CD14-positive monocyte (primary cell): ENCODE results near the gene RBMS1. TPM values are rescaled to one million over a fixed set of nuclear protein-coding genes. Genes with fewer than 3 reads are reported as not detected.

Source experiments
- DNase-seq, 3 donors: peaks; one replicate each; pipeline ENCODE4 v3.0.0-alpha.2; 2011 to 2022
- H2AFZ ChIP-seq: 2 replicates; pipeline ENCODE4 v1.6.0; 2012; ENCODE audit warnings: mild to moderate bottlenecking, low read depth, low read length, inconsistent platforms; ENCODE audit not compliant: insufficient read depth, poor library complexity, severe bottlenecking
- H3K27ac ChIP-seq, 2 donors: 1 replicate in 1 of 2; 2 replicates in 1 of 2; pipeline ENCODE4 v1.5.1; 2012 to 2013; ENCODE audit warnings: low read length in 2 of 2, control low read depth in 1 of 2, inconsistent platforms in 1 of 2, low read depth in 1 of 2, mild to moderate bottlenecking in 1 of 2
- H3K27me3 ChIP-seq, 2 donors: one replicate each; pipeline versions ENCODE4 v1.6.0 to v1.6.1; 2011 to 2013; ENCODE audit warnings: low read length in 2 of 2; ENCODE audit not compliant: control insufficient read depth in 2 of 2, insufficient read depth in 2 of 2
- H3K36me3 ChIP-seq, 2 donors: replicated peaks in 1 of 2; 1 replicate in 1 of 2; 2 replicates in 1 of 2; pipeline versions ENCODE4 v1.5.1 to v1.6.1; 2012 to 2013; ENCODE audit warnings: low read length in 2 of 2, control low read depth in 1 of 2, inconsistent platforms in 1 of 2, mild to moderate bottlenecking in 1 of 2; ENCODE audit not compliant: insufficient read depth in 2 of 2, control insufficient read depth in 1 of 2
- H3K4me1 ChIP-seq, 2 donors: 1 replicate in 1 of 2; 2 replicates in 1 of 2; pipeline versions ENCODE4 v1.5.1 to v1.6.1; 2012 to 2013; ENCODE audit warnings: low read length in 2 of 2, control low read depth in 1 of 2, inconsistent platforms in 1 of 2, mild to moderate bottlenecking in 1 of 2, moderate library complexity in 1 of 2; ENCODE audit not compliant: insufficient read depth in 2 of 2, control insufficient read depth in 1 of 2
- H3K4me2 ChIP-seq: replicated peaks from 2 replicates; pipeline ENCODE3; 2012; ENCODE audit warnings: low read length, moderate library complexity, mild to moderate bottlenecking; ENCODE audit not compliant: poor library complexity, severe bottlenecking; ENCODE audit errors: extremely low read depth
- H3K4me3 ChIP-seq, 3 experiments: fragments of 200-600 bp in 1 of 3; sonication (generic) in 1 of 3; replicated peaks in 1 of 3; 1 replicate in 2 of 3; 2 replicates in 1 of 3; pipeline ENCODE4 v1.5.1; 2011 to 2013; ENCODE audit warnings: low read length in 3 of 3, mild to moderate bottlenecking in 3 of 3, control low read depth in 2 of 3, low read depth in 2 of 3, inconsistent platforms in 1 of 3, moderate library complexity in 1 of 3
- H3K79me2 ChIP-seq: 2 replicates; pipeline ENCODE4 v1.6.0; 2012; ENCODE audit warnings: mild to moderate bottlenecking, control low read depth, inconsistent platforms, low read length, moderate library complexity; ENCODE audit not compliant: insufficient read depth
- H3K9ac ChIP-seq: 2 replicates; pipeline ENCODE4 v1.6.0; 2017; ENCODE audit warnings: low read length, mild to moderate bottlenecking; ENCODE audit not compliant: insufficient read depth, poor library complexity, severe bottlenecking
- H3K9me3 ChIP-seq, 2 donors: replicated peaks in 1 of 2; 1 replicate in 1 of 2; 2 replicates in 1 of 2; pipeline versions ENCODE4 v1.5.1 to v1.6.1; 2012 to 2013; ENCODE audit warnings: low read length in 2 of 2, control low read depth in 1 of 2; ENCODE audit not compliant: control insufficient read depth in 1 of 2, insufficient read depth in 1 of 2
- H4K20me1 ChIP-seq: 2 replicates; pipeline ENCODE4 v1.6.0; 2012; ENCODE audit warnings: mild to moderate bottlenecking, low read length, control low read depth, moderate library complexity; ENCODE audit not compliant: insufficient read depth
- H3K27ac Mint-ChIP-seq, 7 donors: one replicate each; pipeline ENCODE4 v1.8.0; 2020; ENCODE audit warnings: mild to moderate bottlenecking in 7 of 7, mixed read lengths in 7 of 7, moderate library complexity in 6 of 7, inconsistent platforms in 2 of 7
- H3K27me3 Mint-ChIP-seq, 3 donors: one replicate each; pipeline ENCODE4 v1.8.0; 2021 to 2022; ENCODE audit warnings: low read depth in 3 of 3, mild to moderate bottlenecking in 3 of 3, mixed read lengths in 3 of 3, moderate library complexity in 3 of 3, inconsistent platforms in 1 of 3
- H3K36me3 Mint-ChIP-seq, 2 donors: one replicate each; pipeline ENCODE4 v1.8.0; 2020; ENCODE audit warnings: mixed read lengths in 2 of 2, inconsistent platforms in 1 of 2, mild to moderate bottlenecking in 1 of 2
- H3K4me1 Mint-ChIP-seq: one replicate; pipeline ENCODE4 v1.8.0; 2020; ENCODE audit warnings: mild to moderate bottlenecking, mixed read lengths
- H3K4me3 Mint-ChIP-seq, 2 donors: one replicate each; pipeline ENCODE4 v1.8.0; 2020; ENCODE audit warnings: mild to moderate bottlenecking in 2 of 2, mixed read lengths in 2 of 2, moderate library complexity in 1 of 2
- H3K9me3 Mint-ChIP-seq, 7 donors: one replicate each; pipeline ENCODE4 v1.8.0; 2020 to 2022; ENCODE audit warnings: mixed read lengths in 7 of 7, mild to moderate bottlenecking in 6 of 7, moderate library complexity in 6 of 7, inconsistent platforms in 2 of 7
- WGBS: methylation state at CpG from one replicate; pipeline ENCODE4 v1.1.5; 2013; ENCODE audit warnings: missing lambda C conversion rate; ENCODE audit not compliant: insufficient coverage; 5-methylcytosine and 5-hydroxymethylcytosine counted together
- intact Hi-C, 2 donors: fragments of 100-400 bp; cut with micrococcal nuclease; formaldehyde crosslinking; loops; one replicate each; pipeline versions ENCODE4 v1.15.0 to v1.15.1; 2023
- polyA plus RNA-seq, 3 donors: library from polyadenylated mRNA; depleted of rRNA in 1 of 3; unstranded in 2 of 3; stranded (reverse) in 1 of 3; fragments of 300-500 nt in 2 of 3; fragments of >200 nt in 1 of 3; fragmentation: Illumina TruSeq in 2 of 3; gene quantifications; 1 replicate in 2 of 3; 2 replicates in 1 of 3; pipeline ENCODE4 v1.2.3, GENCODE V29; 2012 to 2021
- TF ChIP-seq, protein P1 (sequence below): fragments of 200-600 bp; IDR thresholded peaks from one replicate; pipeline ENCODE4 v1.8.0; 2022; ENCODE audit warnings: antibody characterized with exemption, mild to moderate bottlenecking

The RBMS1 gene
- polyA plus RNA-seq, 3 donors, result 88.2 to 91.2 (median 89.4) TPM

DNA sequence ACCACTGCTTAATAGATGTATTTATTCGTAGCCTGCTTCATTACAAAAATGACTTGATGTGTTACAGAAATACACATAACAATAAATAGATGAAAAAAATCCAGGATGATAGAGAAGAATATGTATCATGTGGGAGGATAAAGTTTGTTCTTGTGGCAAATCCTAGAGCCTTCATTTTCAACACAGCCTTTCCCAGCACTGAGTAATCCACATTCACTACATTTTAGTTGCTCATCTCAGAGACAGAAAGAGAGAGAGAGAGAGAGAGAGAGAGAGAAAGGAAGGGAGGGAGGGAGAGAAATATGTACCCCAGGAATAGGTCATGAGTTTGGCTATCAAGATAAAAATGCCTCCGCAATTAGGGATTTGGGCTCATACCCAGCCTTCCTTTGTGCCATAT lies 144.3 kb downstream of the RBMS1 start:
- H3K9ac ChIP-seq, result no peak overlapping the region
- Mint-ChIP-seq H3K9me3 (no peaks in the 10 kb centered on the region), H3K4me3 (no peak overlapping the region), H3K27ac (no peak overlapping the region), H3K27me3 (no peaks in the 10 kb centered on the region), H3K36me3 (peaks cover 13 to 16% of the 10 kb centered on the region in 2 donors), H3K4me1 (peaks cover 61% of the 10 kb centered on the region)
- H3K4me3 ChIP-seq, result no peak overlapping the region
- peaks cover 85% of the 10 kb centered on the region for H3K79me2 ChIP-seq
- H3K4me2 ChIP-seq, result no peak overlapping the region
- no peak overlapping the region for H3K27ac ChIP-seq
- no CpG with 5 or more reads among the region's 2 CpGs for WGBS
- no peaks in the 10 kb centered on the region for H3K27me3 ChIP-seq
- H4K20me1 ChIP-seq, result peaks cover 92% of the 10 kb centered on the region
- TF ChIP-seq, protein P1, sequence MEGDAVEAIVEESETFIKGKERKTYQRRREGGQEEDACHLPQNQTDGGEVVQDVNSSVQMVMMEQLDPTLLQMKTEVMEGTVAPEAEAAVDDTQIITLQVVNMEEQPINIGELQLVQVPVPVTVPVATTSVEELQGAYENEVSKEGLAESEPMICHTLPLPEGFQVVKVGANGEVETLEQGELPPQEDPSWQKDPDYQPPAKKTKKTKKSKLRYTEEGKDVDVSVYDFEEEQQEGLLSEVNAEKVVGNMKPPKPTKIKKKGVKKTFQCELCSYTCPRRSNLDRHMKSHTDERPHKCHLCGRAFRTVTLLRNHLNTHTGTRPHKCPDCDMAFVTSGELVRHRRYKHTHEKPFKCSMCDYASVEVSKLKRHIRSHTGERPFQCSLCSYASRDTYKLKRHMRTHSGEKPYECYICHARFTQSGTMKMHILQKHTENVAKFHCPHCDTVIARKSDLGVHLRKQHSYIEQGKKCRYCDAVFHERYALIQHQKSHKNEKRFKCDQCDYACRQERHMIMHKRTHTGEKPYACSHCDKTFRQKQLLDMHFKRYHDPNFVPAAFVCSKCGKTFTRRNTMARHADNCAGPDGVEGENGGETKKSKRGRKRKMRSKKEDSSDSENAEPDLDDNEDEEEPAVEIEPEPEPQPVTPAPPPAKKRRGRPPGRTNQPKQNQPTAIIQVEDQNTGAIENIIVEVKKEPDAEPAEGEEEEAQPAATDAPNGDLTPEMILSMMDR, result no peak
- no peak overlapping the region for H2AFZ ChIP-seq
- intact Hi-C loops, result loop anchor here in 1 of 2 donors (10.0 kb wide), 1 partner anchor 55 kb away; no protein-coding TSS in a partner anchor
- H3K9me3 ChIP-seq, result no peaks in the 10 kb centered on the region
- peaks cover 4 to 10% of the 10 kb centered on the region in 2 donors for H3K36me3 ChIP-seq
- no peak for DNase-seq
- peaks cover 44 to 53% of the 10 kb centered on the region in 2 donors for H3K4me1 ChIP-seq

DNA sequence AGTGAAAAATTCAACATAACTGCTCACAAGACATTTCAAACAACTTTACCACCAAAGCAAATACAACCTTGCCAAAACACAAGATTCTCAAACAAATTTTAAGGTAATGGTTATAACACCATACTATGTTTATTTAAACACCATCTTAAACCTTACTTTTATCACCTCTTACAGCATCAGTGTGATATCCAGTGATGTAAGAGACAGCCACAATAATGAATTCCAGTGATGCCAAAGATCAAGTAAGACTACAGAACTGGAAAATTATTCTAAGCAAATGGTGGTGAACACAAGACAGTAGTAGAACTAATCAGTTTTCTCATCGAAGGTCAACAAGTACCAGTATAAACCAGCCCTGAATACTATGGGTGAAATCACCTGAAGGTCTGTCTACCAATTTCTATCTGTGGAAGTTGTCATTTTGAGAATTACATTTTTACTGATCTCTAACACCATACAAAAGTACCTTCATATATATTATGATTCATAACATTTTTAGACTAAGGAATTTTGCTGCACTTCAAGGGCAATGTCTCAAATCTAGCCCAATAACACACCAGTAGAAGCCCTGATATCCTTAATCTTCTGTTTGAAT lies 146.2 kb downstream of the RBMS1 start:
- H3K4me1 Mint-ChIP-seq, result peaks cover 59% of the 10 kb centered on the region
- Histone ChIP-seq H2AFZ (no peak overlapping the region), H3K27me3 (no peaks in the 10 kb centered on the region), H3K9ac (no peak overlapping the region), H4K20me1 (peaks cover 92% of the 10 kb centered on the region), H3K79me2 (peaks cover 87% of the 10 kb centered on the region), H3K4me3 (no peak overlapping the region), H3K4me1 (peaks cover 40 to 48% of the 10 kb centered on the region in 2 donors), H3K27ac (peak overlapping the region in 1 of 2 donors; percentile 72), H3K9me3 (no peaks in the 10 kb centered on the region), H3K36me3 (peaks cover 4 to 9% of the 10 kb centered on the region in 2 donors), H3K4me2 (no peak overlapping the region)
- no peaks in the 10 kb centered on the region for H3K9me3 Mint-ChIP-seq
- no peaks in the 10 kb centered on the region for H3K27me3 Mint-ChIP-seq
- H3K27ac Mint-ChIP-seq, result peak overlapping the region in 1 of 7 donors; percentile 29
- no peak overlapping the region for H3K4me3 Mint-ChIP-seq
- intact Hi-C loops, result loop anchor here in 1 of 2 donors (10.0 kb wide), 1 partner anchor 57 kb away; no protein-coding TSS in a partner anchor
- peaks cover 17 to 21% of the 10 kb centered on the region in 2 donors for H3K36me3 Mint-ChIP-seq
- TF ChIP-seq, protein P1, result no peak
- no CpG with 5 or more reads among the region's 1 CpG for WGBS
- DNase-seq, result no peak
